Osteocyte (in vitro differentiated cells): ENCODE measurements around the gene OTUD5. TPM values are rescaled to one million over a fixed set of nuclear protein-coding genes. Genes with fewer than 3 reads are reported as not detected.

Experiments used
- DNase-seq: peaks from one replicate; pipeline ENCODE4 v3.0.0; 2021; ENCODE audit warnings: mixed read lengths; ENCODE audit not compliant: unreplicated experiment; ENCODE audit errors: extremely low spot score
- H3K27ac Mint-ChIP-seq: one replicate; pipeline ENCODE4 v1.8.0; 2021; ENCODE audit warnings: mild to moderate bottlenecking, mixed read lengths; ENCODE audit not compliant: unreplicated experiment
- H3K27me3 Mint-ChIP-seq: one replicate; pipeline ENCODE4 v1.8.0; 2021; ENCODE audit warnings: mixed read lengths; ENCODE audit not compliant: unreplicated experiment
- H3K36me3 Mint-ChIP-seq: one replicate; pipeline ENCODE4 v1.8.0; 2021; ENCODE audit warnings: mixed read lengths; ENCODE audit not compliant: unreplicated experiment
- H3K4me1 Mint-ChIP-seq: one replicate; pipeline ENCODE4 v1.8.0; 2021; ENCODE audit warnings: mixed read lengths; ENCODE audit not compliant: unreplicated experiment
- H3K4me3 Mint-ChIP-seq: one replicate; pipeline ENCODE4 v1.8.0; 2021; ENCODE audit warnings: mild to moderate bottlenecking, moderate library complexity, mixed read lengths; ENCODE audit not compliant: unreplicated experiment
- H3K9me3 Mint-ChIP-seq: one replicate; pipeline ENCODE4 v1.8.0; 2021; ENCODE audit warnings: mixed read lengths; ENCODE audit not compliant: unreplicated experiment
- total RNA-seq: library from RNA; stranded (reverse); gene quantifications from 2 replicates; pipeline ENCODE4 v1.2.1, GENCODE V29; 2021
- TF ChIP-seq, protein P1 (sequence below): fragments of 200-600 bp; sonication (generic); IDR thresholded peaks from 2 replicates; pipeline ENCODE4 v1.5.0; 2021; ENCODE audit warnings: antibody characterized with exemption, mild to moderate bottlenecking, moderate library complexity

Gene OTUD5
- total RNA-seq, 1 donor from 2014 or later = 57.4 TPM

DNA sequence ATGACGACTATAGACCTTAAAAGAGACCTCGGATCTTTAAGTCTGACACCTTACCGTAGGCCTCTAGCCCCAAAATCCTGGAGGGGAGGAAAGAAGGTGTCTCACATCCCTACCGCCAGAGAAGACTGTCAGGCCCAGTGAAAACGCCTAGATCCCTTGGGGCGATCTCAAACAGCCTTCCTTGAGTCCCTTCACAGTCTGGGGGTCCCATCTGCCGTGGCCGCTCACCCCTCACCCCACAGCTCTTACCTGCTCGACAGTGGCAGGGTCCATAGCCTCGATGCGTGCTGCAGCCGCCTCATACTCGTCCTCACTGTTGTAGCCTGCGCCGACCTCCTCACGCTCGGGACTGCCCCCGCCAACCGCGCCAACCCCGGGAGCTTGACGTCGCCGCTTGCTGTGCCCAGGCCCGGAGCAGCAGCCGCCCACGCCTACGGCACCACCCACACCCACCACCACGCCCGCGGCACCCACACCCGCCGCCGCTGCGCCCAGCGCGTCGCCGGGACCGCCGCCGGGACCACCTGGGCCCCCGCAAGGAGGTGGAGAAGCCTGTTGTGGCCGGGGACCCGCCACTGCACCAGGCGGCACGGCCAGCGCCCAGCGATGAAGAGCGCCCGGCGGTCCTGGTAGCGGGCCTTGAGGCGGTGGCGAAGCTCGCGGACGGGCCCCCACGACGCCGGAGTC is 536 bp downstream of the OTUD5 start:
- TF ChIP-seq, protein P1, sequence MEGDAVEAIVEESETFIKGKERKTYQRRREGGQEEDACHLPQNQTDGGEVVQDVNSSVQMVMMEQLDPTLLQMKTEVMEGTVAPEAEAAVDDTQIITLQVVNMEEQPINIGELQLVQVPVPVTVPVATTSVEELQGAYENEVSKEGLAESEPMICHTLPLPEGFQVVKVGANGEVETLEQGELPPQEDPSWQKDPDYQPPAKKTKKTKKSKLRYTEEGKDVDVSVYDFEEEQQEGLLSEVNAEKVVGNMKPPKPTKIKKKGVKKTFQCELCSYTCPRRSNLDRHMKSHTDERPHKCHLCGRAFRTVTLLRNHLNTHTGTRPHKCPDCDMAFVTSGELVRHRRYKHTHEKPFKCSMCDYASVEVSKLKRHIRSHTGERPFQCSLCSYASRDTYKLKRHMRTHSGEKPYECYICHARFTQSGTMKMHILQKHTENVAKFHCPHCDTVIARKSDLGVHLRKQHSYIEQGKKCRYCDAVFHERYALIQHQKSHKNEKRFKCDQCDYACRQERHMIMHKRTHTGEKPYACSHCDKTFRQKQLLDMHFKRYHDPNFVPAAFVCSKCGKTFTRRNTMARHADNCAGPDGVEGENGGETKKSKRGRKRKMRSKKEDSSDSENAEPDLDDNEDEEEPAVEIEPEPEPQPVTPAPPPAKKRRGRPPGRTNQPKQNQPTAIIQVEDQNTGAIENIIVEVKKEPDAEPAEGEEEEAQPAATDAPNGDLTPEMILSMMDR = no peak
- DNase-seq = no peak
- Mint-ChIP-seq H3K36me3 (peaks cover 2% of the 10 kb centered on the region), H3K27ac (peak overlapping the region; percentile 76), H3K4me1 (peaks cover 16% of the 10 kb centered on the region), H3K9me3 (no peaks in the 10 kb centered on the region), H3K27me3 (no peaks in the 10 kb centered on the region), H3K4me3 (peak overlapping the region; percentile 74)

DNA sequence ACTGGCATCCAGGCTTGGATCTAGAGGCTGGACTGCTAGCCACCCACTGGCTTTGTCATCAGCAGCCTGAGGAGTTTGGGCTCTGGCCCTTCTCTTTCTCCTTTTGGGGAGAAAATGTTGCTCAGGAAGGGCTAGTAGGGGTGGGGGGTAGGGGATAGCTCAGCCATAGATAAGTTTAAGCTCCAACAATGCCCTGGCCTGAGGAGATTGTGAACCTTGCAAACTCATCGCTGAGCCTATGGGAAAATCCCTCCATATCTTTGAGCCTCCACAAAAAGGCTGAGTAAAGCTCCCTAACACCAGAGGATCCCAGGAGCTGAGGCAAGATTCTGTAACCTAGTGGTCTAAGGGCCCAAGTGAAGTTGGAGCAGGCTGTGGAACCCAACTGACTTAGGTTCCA is 8.8 kb downstream of the OTUD5 start:
- H3K36me3 Mint-ChIP-seq = no peaks in the 10 kb centered on the region

DNA sequence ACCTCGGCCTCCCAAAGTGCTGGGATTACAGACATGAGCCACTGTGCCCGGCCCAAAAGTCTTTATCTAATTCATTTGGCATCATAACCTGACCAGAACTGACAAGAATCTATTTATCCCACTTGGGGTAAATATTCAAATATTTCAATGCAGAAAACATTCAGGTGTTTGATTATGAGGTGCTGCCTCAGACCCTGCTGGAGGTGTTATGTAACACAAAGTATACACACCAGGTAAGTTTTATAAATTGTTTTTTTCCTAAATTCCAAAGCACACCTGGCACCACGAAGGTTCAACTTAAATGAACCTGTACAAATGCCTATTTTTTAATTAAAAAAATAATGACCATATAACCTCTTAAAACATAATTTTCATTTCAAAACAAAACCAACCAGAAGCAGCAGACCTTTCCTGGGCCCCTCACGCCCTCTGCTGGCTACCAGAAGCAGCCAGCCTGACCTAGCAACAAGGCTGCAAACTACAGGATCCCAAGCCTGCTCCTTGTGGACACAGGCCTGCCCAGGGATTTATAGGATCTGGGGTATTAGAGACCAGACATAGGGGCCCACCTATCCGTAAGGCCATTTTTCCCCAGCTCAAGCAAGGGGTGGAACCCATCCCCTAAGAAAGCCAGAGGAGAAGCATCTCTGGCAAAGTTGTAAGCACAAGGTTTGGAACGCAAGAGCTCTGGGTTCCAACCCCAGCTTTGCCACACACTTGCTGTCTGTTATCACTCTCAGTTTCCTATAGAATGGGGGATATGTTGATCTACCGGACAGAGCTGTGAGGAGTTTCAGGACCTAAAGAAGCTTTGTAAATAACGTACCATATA is 11.7 kb downstream of the OTUD5 start:
- TF ChIP-seq, protein P1 = peak; percentile 73
- peak overlapping the region; percentile 12 for H3K27ac Mint-ChIP-seq
- H3K36me3 Mint-ChIP-seq = peaks cover 2% of the 10 kb centered on the region
- H3K4me1 Mint-ChIP-seq = peaks cover 5% of the 10 kb centered on the region
- no peaks in the 10 kb centered on the region for H3K27me3 Mint-ChIP-seq
- no peak overlapping the region for H3K4me3 Mint-ChIP-seq
- H3K9me3 Mint-ChIP-seq = peaks cover 5% of the 10 kb centered on the region
- no peak for DNase-seq

More for the DNA sequence above, 8.8 kb downstream of the OTUD5 start:
- H3K9me3 Mint-ChIP-seq = no peaks in the 10 kb centered on the region
- H3K27ac Mint-ChIP-seq = no peak overlapping the region
- peaks cover 6% of the 10 kb centered on the region for H3K4me1 Mint-ChIP-seq
- H3K27me3 Mint-ChIP-seq = no peaks in the 10 kb centered on the region
- no peak overlapping the region for H3K4me3 Mint-ChIP-seq
- DNase-seq = no peak
- TF ChIP-seq, protein P1 = no peak

DNA sequence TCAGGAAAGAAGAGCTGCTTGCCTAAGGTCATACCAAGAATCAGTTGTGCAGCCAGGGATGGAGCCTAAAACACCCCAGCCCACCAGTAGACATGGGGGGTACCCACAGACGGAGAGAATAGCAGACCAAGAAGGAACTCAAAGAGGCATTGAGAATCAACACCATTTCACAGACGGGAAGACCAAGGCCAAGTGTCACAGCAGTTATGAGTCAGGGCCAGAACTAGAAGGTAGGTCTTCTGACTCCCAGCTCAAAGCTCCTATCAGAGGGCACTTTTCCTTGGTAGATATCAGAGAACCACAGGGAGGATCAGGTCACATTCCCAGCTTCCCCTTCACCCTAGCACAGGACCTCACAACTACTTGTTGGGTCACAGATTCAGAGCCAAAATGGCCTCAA is 14.5 kb downstream of the OTUD5 start:
- H3K9me3 Mint-ChIP-seq = peaks cover 5% of the 10 kb centered on the region
- peaks cover 5% of the 10 kb centered on the region for H3K4me1 Mint-ChIP-seq
- TF ChIP-seq, protein P1 = no peak
- no peak overlapping the region for H3K27ac Mint-ChIP-seq
- no peak for DNase-seq
- no peak overlapping the region for H3K4me3 Mint-ChIP-seq
- H3K27me3 Mint-ChIP-seq = no peaks in the 10 kb centered on the region
- H3K36me3 Mint-ChIP-seq = peaks cover 5% of the 10 kb centered on the region

DNA sequence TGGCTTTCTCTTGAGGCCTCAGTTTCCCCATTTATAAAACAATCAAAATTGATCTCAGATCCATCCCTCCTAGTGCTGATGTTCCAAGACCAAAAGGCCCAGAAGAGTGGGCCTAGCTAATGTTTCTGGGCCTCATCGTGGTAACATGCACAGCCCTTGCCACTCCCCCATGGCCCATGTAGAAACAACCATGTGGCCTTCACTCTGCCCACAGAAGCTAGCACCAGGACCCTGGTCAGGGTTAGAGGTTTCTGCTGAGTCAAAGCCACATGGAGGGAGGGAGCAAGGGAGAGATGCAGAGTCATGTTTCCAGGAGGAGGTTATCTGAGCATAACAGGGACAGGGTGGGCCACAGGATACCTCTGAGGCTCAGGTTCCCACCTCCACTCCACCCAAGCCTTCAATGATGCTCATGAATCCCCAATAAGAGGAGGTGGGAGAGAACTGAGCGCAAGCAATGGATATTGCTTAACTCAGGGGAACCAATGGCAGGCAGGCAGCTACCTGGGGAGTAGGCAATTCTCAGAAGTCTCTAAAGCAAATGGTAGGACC is 16.9 kb downstream of the OTUD5 start:
- TF ChIP-seq, protein P1 = no peak
- DNase-seq = no peak
- Mint-ChIP-seq H3K4me3 (no peak overlapping the region), H3K9me3 (peaks cover 5% of the 10 kb centered on the region), H3K36me3 (peaks cover 5% of the 10 kb centered on the region), H3K4me1 (peaks cover 9% of the 10 kb centered on the region), H3K27me3 (no peaks in the 10 kb centered on the region), H3K27ac (no peak overlapping the region)
